22Rv1 (cell line): Measurements from ENCODE around the gene SON.

Experiments used
- CTCF ChIP-seq: fragments of 450-650 bp; IDR thresholded peaks from 2 replicates; pipeline ENCODE4 v1.5.1; 2017; ENCODE audit warnings: mild to moderate bottlenecking
- ZFX ChIP-seq: fragments of 450-650 bp; IDR thresholded peaks from 2 replicates; pipeline ENCODE4 v1.6.1; 2017; ENCODE audit warnings: antibody characterized with exemption, borderline replicate concordance

DNA sequence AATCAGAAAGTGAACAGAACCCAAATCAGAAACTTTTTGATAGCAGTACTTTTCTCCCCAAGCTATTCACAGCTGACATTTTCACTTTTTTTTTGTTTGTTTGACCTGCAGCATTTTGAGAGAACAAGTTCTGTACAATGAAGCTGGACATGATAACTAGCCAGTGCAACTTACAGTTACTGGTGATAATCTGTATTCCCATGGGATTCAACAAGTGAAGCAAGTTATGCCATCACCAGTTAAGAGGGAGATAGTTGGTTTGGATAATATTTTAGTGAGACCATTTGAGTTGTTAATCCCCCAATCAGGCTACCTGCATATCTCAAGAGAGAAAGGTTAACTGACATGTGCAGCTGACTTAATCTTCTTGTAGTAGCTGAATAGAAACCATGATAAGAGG lies 18.1 kb downstream of the SON start:
- TF ChIP-seq CTCF (no peak), ZFX (no peak)
